Esophagus squamous epithelium (tissue), 5 donors: ENCODE results near the gene PRSS36. TPM values are rescaled to one million over a fixed set of nuclear protein-coding genes. Genes with fewer than 3 reads are reported as not detected.
A peak's percentile ranks its signal among the peaks of the same experiment; 100 is the strongest.
"Not testable (repeated sequence)": the region's sequence is repeated elsewhere in the genome, so short reads cannot be mapped to it uniquely, and the experiment has no call there.

Experiments
- DNase-seq: peaks from one replicate; lab custom pipeline; 2025; lab: John Stamatoyannopoulos, UW
- H3K27ac ChIP-seq, 4 donors: fragments of 200-600 bp; sonication (generic); one replicate each; pipeline ENCODE4 v1.5.1; 2016 to 2019; ENCODE audit warnings: mild to moderate bottlenecking in 1 of 4
- H3K27me3 ChIP-seq, 4 donors: fragments of 200-600 bp; sonication (generic); 1 replicate in 3 of 4; 2 replicates in 1 of 4; pipeline versions ENCODE4 v1.5.1 to v1.6.0; 2017 to 2021; ENCODE audit warnings: antibody characterized with exemption in 1 of 4
- H3K36me3 ChIP-seq, 3 donors: fragments of 200-600 bp; sonication (generic); one replicate each; pipeline ENCODE4 v1.5.1; 2016 to 2019
- H3K4me1 ChIP-seq, 3 donors: fragments of 200-600 bp; sonication (generic); one replicate each; pipeline ENCODE4 v1.5.1; 2017 to 2019
- H3K4me3 ChIP-seq, 4 donors: fragments of 200-600 bp; sonication (generic); 1 replicate in 3 of 4; 2 replicates in 1 of 4; pipeline ENCODE4 v1.5.1; 2016 to 2019; ENCODE audit warnings: mild to moderate bottlenecking in 2 of 4, moderate library complexity in 1 of 4
- H3K9me3 ChIP-seq, 3 donors: fragments of 200-600 bp; sonication (generic); one replicate each; pipeline ENCODE4 v1.5.1; 2016 to 2019
- CTCF ChIP-seq, 6 experiments: fragments of 450-650 bp in 4 of 6; fragments of 200-600 bp in 2 of 6; sonication (generic) in 2 of 6; IDR thresholded peaks; one replicate each; pipeline ENCODE4 v1.5.1; 2016 to 2019; ENCODE audit warnings: antibody characterized with exemption in 6 of 6, mild to moderate bottlenecking in 4 of 6, moderate library complexity in 4 of 6
- POLR2A ChIP-seq, 4 donors: fragments of 450-650 bp; IDR thresholded peaks; one replicate each; pipeline ENCODE4 v1.6.1; 2017; ENCODE audit warnings: antibody characterized with exemption in 4 of 4, mild to moderate bottlenecking in 4 of 4, moderate library complexity in 3 of 4
- whole genome bisulfite sequencing, 2 donors: methylation state at CpG; one replicate each; pipeline ENCODE4 v1.1.5; 2018; 5-methylcytosine and 5-hydroxymethylcytosine counted together
- intact Hi-C: fragments of 100-400 bp; cut with DNase I; formaldehyde crosslinking; loops from one replicate; pipeline ENCODE4 v1.15.0; 2022
- total RNA-seq, 4 donors: library from RNA; depleted of rRNA; stranded (reverse); fragments of >200 nt; gene quantifications; one replicate each; pipeline ENCODE4 v1.1.0, GENCODE V29; 2016
- donor health status: DM: yes; HTN: yes; CAD: no.

Gene PRSS36
- total RNA-seq, 4 donors from 2014 or later, result 0.38 to 4.2 (median 1.9) TPM

GRCh38 chr16:31138621-31139578 lies 11.0 kb downstream of the PRSS36 start:
- Histone ChIP-seq H3K27me3 (peaks cover 0 to 5% (median 0%) of the 10 kb centered on the region in 4 donors), H3K4me1 (peaks cover 34 to 80% (median 35%) of the 10 kb centered on the region in 3 donors), H3K36me3 (no peaks in the 10 kb centered on the region), H3K4me3 (peak overlapping the region in 2 of 4 donors; percentile 13 to 49), H3K9me3 (no peaks in the 10 kb centered on the region), H3K27ac (peak overlapping the region; percentile 77 to 93 (median 82))
- intact Hi-C loops, result no loop called here
- DNase-seq, result no peak
- TF ChIP-seq CTCF (IDR thresholded peaks at IDR 0.05) (no peak), POLR2A (IDR thresholded peaks at IDR 0.05) (no peak)
- WGBS, 2 donors, result 27 to 71% methylated on average over 13 to 16 of the region's 27 CpGs

GRCh38 chr16:31136822-31137499 lies 12.9 kb downstream of the PRSS36 start:
- Histone ChIP-seq H3K36me3 (peaks cover 0 to 12% (median 0%) of the 10 kb centered on the region in 3 donors), H3K4me1 (peaks cover 39 to 83% (median 42%) of the 10 kb centered on the region in 3 donors)
- H3K4me3 ChIP-seq, H3K27ac ChIP-seq, H3K9me3 ChIP-seq, H3K27me3 ChIP-seq, intact Hi-C loops, DNase-seq: not testable (repeated sequence)
- WGBS, 2 donors, result 85 to 89% methylated on average over 19 to 20 of the region's 20 CpGs

- Histone ChIP-seq H3K27ac (peak overlapping the region in 3 of 4 donors; percentile 93 to 96 (median 94)), H3K36me3 (peaks cover 0 to 19% (median 0%) of the 10 kb centered on the region in 3 donors), H3K4me3 (no peak overlapping the region), H3K9me3 (no peaks in the 10 kb centered on the region), H3K27me3 (peaks cover 0 to 5% (median 0%) of the 10 kb centered on the region in 4 donors), H3K4me1 (peaks cover 39 to 83% (median 41%) of the 10 kb centered on the region in 3 donors)
- intact Hi-C loops, result no loop called here
- no peak for DNase-seq
- 77 to 78% methylated on average over 4 to 6 of the region's 6 CpGs for whole genome bisulfite sequencing, 2 donors
- TF ChIP-seq POLR2A (IDR thresholded peaks at IDR 0.05) (no peak), CTCF (IDR thresholded peaks at IDR 0.05) (no peak)
Observed at GRCh38 chr16:31136287-31136662, 13.6 kb downstream of the PRSS36 start.

DNA sequence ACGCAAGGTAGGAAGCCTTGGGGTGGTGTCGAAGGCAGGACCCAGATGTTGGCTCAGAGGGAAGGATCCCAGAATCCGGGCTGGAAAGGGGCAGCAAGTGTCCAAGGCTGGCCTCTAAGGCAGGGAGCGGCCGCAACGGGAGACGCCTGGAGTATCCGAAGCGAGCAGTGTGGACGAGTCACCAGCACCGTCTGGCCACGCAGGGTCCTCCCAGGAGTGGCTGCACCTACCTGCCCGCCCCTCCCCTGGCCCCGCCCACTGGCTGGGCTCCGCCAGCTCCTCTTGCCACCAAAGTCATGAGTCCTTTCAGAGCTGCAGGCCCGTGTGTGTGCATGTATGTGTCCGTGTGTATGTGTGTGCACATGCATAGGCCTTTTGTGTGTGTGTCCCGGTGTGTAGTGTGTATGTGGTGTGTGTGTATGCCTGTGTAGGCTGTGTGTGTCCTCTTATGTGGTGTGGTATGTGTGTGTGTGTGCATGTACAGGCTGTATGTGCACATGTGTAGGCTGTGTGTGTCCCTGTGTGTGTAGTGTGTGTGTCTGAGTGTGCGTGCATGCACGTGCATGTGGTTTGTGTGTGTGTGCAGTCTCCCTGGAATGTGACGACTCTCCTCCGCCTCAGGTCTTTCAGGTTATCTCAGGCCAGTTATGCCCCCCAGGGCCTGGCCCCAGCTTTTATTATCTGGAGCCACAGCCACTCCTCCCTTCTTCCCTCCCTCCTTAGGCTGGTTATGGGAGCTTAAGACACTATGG lies 14.2 kb downstream of the PRSS36 start, which contains the start of gene PRSS8:
TSS of gene PRSS8 (minus strand) at position 193 of the 752 bp plus-strand sequence. CDS start 229 bp downstream, outside the sequence.
- Histone ChIP-seq H3K27me3 (peaks cover 0 to 5% (median 0%) of the 10 kb centered on the region in 4 donors), H3K27ac (peak within 1 kb of the TSS; percentile 86 to 96 (median 94)), H3K36me3 (peaks cover 0 to 24% (median 3%) of the 10 kb centered on the region in 3 donors), H3K4me3 (peak within 1 kb of the TSS; percentile 60 to 79 (median 72)), H3K9me3 (no peaks in the 10 kb centered on the region), H3K4me1 (peaks cover 36 to 83% (median 39%) of the 10 kb centered on the region in 3 donors)
- TF ChIP-seq POLR2A (IDR thresholded peaks at IDR 0.05) (peak in 3 of 4 donors; percentile 13 to 79 (median 67)), CTCF (IDR thresholded peaks at IDR 0.05) (no peak)
- intact Hi-C loops, result no loop called here
- 13 to 38% methylated on average over 5 to 13 of the region's 22 CpGs for WGBS, 2 donors
- DNase-seq, result no peak
